HG03442 (cell line): ENCODE data around the gene AP1AR.

Source experiments
- ATAC-seq: cut with Tn5 transposase; IDR thresholded peaks from one replicate; pipeline ENCODE4 v1.9.1; 2021; ENCODE audit warnings: mild to moderate bottlenecking, moderate library complexity; ENCODE audit not compliant: unreplicated experiment

AP1AR gene

DNA sequence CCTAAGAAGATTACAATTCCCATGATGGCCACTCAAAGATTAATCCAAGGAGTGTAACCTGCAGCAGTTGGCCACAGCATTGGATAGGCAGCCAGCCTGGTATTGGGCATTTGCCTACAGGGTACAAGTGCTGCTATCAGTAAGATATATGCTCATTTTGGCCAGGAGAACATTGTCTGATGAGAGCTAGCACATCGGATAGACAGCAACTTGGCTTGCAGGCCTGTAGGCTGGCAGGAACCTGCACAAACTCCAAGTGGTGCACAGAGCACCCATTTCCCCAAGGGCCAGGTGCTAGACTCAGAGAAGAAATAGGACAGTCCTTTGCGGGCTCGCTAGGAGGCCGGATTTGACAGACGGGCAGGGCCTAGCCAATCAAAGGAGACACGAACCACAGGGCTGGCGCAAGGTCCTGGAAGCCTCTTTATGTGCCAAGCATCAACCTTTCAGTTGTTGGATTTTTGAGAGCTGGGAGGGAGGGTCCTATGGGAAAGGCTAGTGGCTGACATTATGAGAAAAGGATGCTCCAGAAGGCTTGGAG lies 11.7 kb upstream of the AP1AR start:
- ATAC-seq, result no peak

DNA sequence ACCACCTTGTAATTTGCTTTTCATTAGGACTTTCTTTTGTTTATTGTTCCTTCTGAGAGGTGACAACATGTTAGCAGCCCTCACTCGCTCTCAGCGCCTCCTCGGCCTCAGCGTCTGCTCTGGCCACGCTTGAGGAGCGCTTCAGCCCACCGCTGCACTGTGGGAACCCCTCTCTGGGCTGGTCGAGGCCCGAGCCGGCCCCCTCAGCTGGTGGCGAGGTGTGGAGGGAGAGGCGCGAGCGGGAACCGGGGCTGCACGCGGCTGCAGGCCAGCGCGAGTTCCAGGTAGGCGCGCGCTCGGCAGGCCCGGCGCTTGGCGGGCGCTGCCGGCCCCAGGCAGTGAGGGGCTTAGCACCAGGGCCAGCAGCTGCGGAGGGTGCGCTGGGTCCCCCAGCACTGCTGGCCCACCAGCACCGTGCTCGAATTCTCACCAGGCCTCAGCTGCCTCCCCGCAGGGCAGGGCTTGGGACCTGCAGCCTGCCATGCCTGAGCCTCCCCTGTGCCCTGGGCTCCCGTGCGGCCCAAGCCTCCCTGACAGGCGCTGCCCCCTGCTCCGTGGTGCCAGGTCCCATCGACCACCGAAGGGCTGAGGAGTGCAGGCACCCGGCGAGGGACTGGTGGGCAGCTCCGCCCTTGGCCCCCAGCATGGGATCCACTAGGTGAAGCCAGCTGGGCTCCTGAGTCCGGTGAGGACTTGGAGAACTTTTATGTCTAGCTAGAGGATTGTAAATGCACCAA lies 9.2 kb upstream of the AP1AR start:
- no peak for ATAC-seq

DNA sequence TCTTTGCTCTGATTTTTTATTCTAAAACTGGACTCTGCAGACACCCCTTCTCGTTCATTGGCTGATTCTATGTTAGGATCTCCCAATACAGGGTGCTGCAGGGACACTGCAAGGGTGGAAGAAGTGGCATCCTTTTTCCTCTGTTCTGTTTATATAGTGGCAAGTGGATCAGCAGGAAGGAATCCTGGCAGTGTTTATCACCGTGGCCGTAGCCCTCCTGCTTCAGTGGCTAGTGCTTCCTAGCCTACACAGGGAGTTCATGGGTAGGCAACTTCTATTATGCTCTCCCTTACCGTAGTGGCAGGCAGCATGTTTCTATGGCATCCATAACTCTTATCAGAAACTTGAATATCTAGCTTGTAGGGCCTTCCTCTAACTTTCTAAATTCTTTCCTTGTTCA lies 6.4 kb upstream of the AP1AR start:
- no peak for ATAC-seq

DNA sequence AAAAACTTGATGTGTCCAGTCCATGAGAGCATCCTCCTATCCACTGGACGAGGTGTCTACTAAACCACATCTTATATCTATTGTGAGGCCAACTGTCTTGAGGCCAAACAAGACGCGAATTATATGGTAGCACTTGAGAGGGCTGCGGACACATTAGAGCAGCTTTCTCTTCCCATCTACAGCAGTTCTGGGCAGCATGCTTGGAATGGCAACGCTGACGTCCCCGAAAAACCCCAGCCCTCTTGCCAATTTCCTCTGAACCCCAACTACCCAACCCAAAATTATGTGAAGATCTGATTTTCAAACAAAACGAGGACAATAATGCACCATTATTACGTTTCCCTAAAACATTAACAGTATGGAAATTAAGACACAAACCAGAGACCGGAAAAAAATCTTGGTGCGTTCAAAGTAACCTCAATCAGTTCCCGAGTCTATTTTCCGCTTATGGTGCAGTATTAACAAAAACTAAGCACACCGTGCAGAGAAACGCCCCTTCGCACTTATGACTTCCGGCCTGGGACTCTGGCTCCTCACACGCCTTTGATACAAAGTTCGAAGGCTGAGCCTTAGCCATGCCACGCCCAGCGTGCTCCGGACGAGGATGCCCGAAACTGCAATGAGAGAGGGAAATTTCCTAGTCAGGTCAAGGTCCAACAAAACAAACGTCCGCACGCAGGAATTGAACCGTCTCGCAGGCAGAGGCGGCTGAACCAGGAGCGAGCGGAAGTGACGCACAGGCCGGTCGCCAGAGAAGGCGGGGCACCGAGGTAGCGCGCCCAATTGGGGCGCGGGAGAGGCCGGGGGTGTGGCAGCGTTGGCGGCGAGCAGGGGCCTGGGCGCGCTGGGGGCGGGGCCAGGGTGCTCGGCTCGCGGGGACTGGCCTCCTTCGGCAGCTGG lies 458 bp upstream of the AP1AR start:
- ATAC-seq, result peak; percentile 79

DNA sequence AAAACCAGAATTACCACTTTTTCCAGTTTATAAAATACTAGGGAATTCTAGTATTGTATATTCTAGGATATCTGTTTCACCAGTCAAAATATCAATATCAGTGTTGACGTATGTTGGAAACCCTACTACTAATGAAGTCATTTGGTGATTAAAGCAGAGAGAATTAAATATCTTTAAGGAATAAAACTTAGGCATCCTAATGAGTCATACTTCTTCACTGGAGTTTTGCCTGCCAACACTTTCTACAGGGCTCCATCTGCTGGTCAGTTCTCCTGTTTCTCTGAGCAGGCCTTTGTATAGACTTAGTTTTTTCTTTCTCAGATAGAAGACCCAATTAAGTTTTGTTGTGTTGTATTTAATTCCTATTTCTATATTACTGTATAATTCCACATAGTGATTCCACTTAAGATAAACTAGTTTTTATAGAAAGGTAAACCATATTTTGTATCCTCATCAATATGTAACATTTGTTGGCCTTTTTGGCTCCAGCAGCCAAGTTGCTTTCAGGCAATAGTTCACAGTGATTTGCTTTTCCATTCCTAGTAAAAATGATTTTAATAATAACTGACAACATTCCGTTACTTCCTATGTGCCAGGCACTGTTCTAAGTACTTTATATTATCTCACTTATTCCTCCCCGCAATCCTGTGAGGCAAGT lies 3.5 kb downstream of the AP1AR start:
- no peak for ATAC-seq

DNA sequence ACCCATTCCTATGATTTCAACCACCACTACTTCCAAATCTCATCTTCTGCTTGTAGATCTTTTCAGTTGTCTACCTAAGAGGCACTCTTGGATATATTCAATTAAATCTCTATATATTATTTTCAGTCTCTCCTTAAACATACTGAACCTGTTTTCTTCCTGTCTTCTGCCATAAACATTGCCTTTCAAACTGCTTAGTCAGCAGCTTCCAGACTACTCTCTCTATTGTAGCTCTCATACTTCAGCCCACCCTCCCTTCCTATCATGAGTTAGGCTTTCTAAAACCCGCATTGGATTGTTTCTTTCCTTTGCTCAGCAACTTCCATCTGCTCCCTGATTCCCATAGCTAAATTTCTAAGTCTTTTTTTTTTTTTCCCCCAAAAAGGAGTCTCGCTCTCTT lies 4.5 kb downstream of the AP1AR start:
- no peak for ATAC-seq

DNA sequence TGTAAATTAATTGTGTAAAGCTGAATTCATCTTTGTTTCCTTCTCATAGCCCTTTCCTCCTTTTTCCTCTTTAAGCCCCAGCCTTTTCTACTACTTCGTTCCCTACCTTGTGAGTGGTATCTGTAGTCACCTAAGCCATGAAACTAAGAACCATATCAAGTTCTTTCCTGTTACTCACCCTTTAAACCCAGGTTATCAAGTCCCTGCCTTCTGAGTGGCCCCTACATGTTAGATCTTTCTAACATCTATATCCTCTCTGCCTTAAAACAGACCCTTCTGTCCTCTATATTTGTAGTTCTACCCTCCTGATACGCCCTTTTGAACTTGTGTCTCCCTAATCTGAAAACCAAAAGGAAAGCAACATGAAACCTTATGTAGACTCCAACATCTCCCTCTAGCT lies 7.2 kb downstream of the AP1AR start:
- ATAC-seq, result no peak

DNA sequence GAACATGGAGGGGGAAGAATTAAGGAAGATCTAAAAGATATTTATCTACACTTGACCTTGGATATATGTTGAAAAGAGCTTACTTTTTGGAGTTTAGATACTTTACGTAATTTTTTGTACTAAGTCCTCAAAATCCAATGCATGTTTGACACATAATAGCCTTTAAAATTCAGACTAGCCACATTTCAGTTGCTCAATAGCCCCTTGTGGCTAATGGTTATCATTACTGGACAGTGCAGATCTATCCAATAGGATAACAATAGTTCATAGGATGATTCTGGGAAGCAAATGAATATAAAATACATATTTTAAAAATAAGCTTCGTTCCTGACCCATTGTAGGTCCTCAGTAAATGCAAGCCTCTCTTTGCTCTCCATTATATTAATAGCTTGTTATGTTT lies 13.8 kb downstream of the AP1AR start:
- ATAC-seq, result no peak

DNA sequence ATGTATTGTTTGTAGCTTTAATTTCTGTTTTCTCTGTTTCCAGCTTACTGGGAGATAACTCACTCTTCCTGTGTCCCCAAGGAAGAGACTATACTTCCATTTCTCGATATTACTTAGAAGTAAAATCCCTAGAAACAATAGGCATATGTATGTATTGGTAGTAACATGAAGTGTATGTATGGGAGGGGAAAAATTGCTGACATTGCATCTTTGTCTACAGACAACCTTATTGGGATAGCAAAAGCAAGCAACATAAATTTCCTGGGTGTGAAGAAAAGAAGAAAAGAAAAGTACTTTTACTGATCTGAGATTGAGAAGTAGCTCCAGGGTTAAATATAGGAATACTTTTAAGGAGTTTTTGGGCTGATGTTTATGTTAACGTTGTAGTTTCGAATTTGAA lies 15.4 kb downstream of the AP1AR start:
- ATAC-seq, result no peak

DNA sequence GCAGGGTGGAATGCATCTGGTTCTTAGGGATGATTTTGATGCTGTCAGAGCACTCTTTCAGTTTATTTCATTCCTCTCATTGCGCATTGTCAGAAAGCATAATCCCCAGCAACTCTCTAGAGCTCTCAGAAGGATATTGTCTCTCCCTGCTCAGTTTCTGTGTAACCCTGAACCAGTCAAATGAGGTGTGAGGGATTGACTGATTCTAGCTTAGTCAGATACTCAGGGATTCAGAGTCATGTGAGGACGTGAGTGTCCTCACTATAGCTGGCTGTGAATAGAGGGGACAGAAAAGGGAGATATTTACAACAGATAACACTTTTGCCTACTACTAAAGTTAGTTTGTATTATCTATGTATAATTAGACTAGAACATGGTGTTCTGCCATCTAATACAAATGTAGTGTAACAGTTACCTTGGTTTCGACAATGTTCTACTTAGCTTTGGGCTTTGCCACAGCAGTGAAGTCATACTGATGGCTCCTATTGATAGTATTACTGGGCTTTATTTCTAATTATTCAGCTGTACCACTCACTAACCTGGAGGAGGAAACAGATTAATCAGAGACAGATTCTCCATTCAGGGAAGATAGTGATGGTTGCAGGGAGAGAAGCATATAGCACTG lies 19.5 kb downstream of the AP1AR start:
- no peak for ATAC-seq

DNA sequence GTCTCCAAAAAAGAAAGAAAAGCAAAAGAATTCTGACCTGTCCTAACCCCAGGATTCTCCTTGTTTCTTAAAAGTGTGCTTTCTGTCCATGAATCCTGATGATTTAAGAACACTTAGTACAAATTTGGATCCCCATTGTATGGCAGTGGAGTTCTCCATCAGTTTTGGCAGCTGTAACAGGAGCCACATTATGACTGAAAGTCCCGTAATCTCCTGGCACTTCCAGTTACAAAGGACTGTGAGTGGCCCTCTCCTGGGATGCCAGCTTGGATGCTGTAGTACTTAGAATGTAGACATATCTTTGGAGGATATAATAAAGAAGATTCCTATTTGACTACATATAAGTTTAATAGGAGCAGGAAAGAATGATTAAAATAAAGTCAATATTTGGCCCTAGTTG lies 20.6 kb downstream of the AP1AR start:
- no peak for ATAC-seq

DNA sequence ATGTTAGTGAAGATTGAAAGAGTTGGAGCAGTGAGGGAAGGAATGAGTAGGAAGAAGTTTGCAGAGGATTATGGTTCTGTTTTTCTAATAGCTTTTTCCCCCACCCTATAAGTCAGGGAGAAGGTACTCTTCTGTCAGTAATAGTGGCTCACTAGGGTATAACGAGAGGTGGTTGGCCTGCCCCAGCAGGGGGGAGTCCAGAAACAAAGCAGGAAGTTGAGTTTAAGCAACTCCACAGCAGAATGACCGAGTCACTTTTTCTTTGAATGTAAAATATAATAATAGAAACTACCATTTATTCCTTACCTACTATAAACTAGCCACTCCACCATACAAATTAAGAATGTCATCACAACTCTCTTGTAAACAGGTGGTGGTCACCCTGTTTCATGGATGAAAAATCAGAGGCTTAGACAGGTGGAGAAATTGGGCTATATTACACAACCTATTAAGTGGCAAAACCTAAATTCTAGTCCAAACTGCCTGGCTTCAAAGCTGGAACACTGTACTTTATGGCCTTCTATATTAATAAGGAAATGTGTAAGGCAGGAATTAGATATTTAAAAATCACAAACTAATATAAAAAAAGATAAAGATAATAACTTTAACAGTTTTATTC lies 21.9 kb downstream of the AP1AR start:
- peak; percentile 92 for ATAC-seq

DNA sequence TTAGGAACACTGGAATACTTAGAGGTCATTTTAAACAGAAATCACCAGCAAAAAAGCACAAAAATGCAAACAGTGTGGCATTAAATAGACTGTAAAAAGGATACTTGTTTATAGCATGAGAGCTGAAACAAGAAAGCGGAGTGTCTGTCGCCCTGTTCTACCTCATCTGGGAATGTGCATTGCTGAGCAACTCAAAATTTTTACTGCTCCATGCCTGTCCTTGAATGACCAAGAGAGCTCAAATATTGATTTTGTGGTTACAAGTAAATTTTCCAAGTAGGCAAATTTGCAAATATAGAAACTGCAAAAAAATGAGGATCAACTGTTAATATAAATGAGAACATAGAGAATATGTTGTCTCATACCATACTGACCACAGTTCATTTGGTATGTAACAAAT lies 25.5 kb downstream of the AP1AR start:
- ATAC-seq, result no peak

DNA sequence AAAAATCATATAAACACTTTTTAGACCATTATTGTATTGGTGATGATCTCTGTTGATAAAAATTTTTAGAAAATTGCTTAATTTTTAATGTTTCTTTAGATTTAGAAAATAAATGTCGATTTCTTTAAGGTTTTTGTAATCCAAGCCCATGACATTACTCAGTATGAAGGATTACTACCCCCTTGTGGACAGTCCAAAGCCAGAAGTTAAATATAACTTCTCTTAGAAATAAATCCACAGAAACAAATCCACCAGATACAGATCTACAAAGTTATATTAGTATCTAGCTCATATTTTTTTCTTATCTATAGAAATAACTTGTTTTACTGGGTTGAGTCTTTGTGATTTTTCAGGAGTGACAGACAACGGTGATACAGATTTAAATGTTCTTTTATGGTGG lies 35.2 kb downstream of the AP1AR start:
- ATAC-seq, result no peak

DNA sequence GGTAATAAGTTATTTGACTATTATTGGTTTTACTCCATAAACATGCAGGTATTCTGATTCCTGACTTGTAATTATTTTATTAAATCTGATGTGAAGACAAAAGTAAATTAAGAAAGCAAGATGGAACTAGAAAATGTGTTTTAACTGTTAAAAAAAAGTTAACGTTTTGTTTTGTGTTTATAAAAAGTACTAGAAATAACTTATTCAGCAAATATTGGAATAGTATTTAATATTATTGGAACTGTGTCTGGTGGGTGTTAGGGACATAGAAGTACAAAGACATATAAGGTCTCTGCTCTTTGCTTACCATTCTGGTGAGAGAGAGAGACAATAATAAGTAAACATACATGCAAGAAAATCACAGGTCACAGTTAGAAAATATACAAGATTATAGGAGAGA lies 38.5 kb downstream of the AP1AR start:
- ATAC-seq, result no peak

DNA sequence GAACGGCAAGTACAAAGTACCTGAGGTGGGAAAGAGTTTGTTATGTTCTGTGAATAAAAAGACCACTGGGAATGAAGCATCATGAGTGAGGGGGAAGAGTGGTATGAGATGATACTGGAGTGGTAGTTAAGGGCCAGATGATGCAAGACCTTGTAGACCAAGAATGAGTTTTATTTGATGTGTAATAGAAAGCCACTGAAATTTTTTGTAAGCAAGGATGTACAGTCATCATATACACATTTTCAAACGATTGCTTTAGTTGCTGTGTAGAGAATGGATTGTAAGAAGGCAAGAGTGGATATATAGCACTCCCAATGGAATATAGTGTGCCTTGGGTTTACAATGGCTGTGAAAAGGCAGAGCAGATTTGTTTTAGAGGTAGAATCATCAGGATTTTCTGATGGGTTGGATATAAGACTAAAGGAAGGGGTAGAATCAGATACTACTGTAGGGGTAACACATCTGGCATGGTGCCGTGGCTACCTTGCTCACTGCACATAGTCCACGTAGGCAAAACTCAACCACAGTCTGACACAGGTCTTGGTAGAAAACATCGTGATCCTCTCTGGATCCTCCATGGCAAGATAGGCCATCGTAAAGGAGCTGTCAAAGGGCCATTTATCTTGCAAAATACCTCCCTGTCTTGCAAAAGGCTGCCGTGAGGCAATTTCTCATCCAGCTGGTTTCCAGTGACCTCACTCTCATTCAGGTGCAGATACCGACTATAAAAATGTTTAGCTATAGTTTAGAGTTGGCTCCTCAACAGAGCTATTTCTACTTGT lies 39.2 kb downstream of the AP1AR start:
- ATAC-seq, result no peak

DNA sequence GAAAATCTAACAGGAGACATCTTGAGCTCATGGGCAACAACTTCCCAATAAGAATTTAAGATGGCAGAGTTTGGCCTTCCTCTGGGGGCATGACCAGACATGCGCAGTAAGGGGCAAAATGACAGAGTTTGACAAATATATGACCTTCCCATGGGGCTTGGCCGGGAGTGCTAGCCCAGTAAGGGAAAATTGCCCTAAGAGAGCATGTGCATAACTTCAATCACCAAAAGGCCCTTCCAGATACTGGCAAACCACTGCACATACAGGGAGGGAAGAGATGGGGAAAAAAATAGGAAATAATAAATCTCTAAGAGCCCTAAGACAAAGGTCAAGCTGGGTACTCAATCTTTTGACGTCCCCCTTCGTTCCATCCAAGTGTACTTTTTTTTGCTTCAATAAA lies 40.7 kb downstream of the AP1AR start:
- no peak for ATAC-seq

DNA sequence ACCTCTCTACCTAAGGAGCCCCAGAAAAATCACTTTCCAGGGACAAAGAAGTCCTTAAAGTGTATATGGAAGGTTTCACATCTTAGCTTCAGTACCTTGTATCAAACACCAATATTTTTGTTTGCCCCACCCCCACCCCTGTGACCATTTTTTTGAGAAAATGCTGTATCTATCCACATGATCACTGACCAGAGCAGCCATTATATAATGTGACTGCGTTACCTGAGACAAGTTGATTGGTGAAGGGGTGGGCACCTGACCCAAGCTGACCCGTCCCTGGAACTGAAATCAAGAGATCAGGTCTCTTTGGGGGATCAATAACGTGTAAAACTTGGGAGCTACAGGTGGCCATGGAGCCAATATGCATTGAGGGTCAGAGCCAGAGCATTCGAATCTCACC lies 43.4 kb downstream of the AP1AR start:
- ATAC-seq, result no peak

DNA sequence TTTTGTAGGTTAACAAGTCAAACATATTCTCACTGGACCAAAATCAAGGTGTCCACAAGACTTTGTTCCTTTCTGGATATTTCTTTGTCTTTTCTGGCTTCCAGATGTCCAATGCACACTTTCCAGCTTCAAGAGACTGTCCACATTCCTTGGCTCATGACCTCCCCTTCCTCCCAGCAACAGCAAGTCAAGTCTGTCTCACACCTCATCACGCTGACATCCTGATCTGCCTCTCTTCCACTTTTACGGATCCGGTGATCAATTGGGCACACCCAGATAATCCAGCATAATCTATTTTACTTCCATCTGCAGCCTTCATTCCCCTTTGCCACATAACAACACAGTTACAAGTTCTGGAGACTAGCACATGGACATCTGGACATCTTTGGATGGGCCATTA lies 44.5 kb downstream of the AP1AR start:
- ATAC-seq, result no peak

DNA sequence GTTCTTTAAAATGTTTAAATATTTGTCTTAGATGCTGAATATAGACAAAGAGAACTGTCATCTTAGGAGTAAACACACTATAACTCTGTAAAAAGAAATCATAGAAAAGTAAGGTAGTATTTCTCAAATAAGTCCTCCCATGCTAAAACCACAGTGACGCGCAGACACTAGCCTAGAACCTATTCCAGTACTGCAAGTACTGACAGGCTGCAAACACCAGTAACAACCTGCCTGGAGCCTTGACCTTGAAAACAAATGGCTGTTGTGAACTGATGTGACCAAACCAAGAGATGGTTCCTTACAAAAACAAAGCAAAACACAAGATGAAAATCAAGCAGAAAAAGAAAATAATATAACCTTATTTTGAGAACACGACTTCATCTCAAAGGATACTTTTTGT lies 45.6 kb downstream of the AP1AR start:
- ATAC-seq, result no peak
